ENCODE data around the gene MAP6. TPM values are rescaled to one million over a fixed set of nuclear protein-coding genes. Genes with fewer than 3 reads are reported as not detected.

MAP6 gene
- total RNA-seq, 6 experiments from 2014 or later = 0.53 to 4.3 (median 0.96) TPM

DNA sequence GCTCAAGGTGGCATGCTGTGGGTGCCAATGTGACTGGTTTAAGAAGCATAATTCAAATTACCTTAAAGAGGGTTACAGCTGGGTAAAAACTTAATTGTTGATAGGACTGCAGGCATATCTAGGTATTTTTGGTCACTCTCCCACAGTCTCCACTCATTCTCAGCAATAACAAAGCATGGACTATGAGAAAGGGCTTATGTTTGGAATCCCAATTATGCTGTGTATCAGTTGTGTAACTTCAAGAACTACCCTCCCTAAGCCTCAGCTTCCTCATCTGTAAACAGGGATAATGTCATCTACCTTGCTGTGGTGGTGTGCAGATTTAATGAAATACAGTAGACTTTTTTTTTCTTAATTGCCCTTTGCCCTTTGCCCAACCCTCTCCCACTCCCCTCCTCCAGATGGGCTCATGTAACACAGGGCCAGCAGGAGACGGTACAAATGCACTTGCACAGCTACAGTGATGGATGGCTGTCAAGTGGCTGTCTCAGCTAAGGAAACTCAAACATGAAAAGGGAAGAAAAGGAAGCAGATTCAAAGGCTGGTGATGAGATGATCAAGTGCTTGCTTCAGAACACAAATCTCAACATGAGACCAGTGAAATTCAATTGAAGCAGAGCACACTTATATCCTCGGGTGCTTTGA is 37.6 kb downstream of the MAP6 start:
- H3K36me3 Mint-ChIP-seq (ENCODE audit: low read depth) = no peaks in the 10 kb centered on the region
- no peak for DNase-seq
- peaks cover 33% of the 10 kb centered on the region for H3K4me1 Mint-ChIP-seq (ENCODE audit: low read depth)
- no peaks in the 10 kb centered on the region for H3K9me3 Mint-ChIP-seq
- peaks cover 10% of the 10 kb centered on the region for H3K27me3 Mint-ChIP-seq (ENCODE audit: insufficient read depth)
- TF ChIP-seq CTCF (IDR thresholded peaks at IDR 0.05) = no peak
- H3K27ac Mint-ChIP-seq = no peak overlapping the region
- H3K4me3 Mint-ChIP-seq = no peak overlapping the region

- Mint-ChIP-seq H3K4me3 (peak overlapping the region; percentile 1; the same call in 1 of the 2 replicates), H3K4me1 (ENCODE audit: low read depth) (peaks cover 40% of the 10 kb centered on the region), H3K27ac (peak overlapping the region; percentile 87; the same call in 1 of the 2 replicates), H3K36me3 (ENCODE audit: low read depth) (no peaks in the 10 kb centered on the region), H3K27me3 (ENCODE audit: insufficient read depth) (peaks cover 8% of the 10 kb centered on the region), H3K9me3 (no peaks in the 10 kb centered on the region)
- no peak for DNase-seq
- no peak for TF ChIP-seq CTCF (IDR thresholded peaks at IDR 0.05)
Measured at GRCh38 chr11:75627906-75628668, 40.8 kb downstream of the MAP6 start.

- H3K36me3 Mint-ChIP-seq (ENCODE audit: low read depth) = no peaks in the 10 kb centered on the region
- no peak for DNase-seq
- peak overlapping the region; percentile 47 for H3K4me3 Mint-ChIP-seq
- H3K9me3 Mint-ChIP-seq = no peaks in the 10 kb centered on the region
- H3K27ac Mint-ChIP-seq = peak overlapping the region; percentile 87
- peaks cover 6% of the 10 kb centered on the region for H3K27me3 Mint-ChIP-seq (ENCODE audit: insufficient read depth)
- no peak for TF ChIP-seq CTCF (IDR thresholded peaks at IDR 0.05)
- H3K4me1 Mint-ChIP-seq (ENCODE audit: low read depth) = peaks cover 40% of the 10 kb centered on the region
Measured at GRCh38 chr11:75626889-75627529, 41.8 kb downstream of the MAP6 start.

GRCh38 chr11:75625991-75626888 is 42.6 kb downstream of the MAP6 start:
- no peak for TF ChIP-seq CTCF (IDR thresholded peaks at IDR 0.05)
- Mint-ChIP-seq H3K27ac (peak overlapping the region; percentile 87), H3K9me3 (no peaks in the 10 kb centered on the region), H3K36me3 (ENCODE audit: low read depth) (no peaks in the 10 kb centered on the region), H3K4me1 (ENCODE audit: low read depth) (peaks cover 40% of the 10 kb centered on the region), H3K27me3 (ENCODE audit: insufficient read depth) (no peaks in the 10 kb centered on the region; the same call in none of the 2 replicates), H3K4me3 (peak overlapping the region; percentile 47)
- peak; percentile 74 for DNase-seq

DNA sequence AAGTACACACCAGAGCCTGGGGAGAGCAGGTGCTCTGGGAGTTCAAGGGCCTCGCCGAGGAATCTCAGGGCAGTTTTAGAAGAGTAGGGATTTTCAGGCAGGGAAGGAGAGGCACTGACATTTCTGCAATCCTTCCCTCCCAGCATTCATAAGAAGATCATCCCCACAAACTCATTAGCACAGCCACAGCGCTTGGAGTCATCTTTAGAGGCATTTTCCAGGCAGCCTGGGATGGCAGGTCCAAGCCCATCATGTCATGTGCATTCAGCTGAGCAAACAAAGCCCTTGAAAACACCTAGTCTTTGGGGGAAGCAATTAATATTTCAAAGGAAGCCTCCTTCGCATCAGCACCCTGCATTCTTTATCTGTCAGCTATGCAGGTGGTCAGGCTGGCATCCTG is 43.8 kb downstream of the MAP6 start:
- H3K27ac Mint-ChIP-seq = no peak overlapping the region
- peaks cover 40% of the 10 kb centered on the region for H3K4me1 Mint-ChIP-seq (ENCODE audit: low read depth)
- H3K4me3 Mint-ChIP-seq = no peak overlapping the region
- H3K36me3 Mint-ChIP-seq (ENCODE audit: low read depth) = no peaks in the 10 kb centered on the region
- no peaks in the 10 kb centered on the region; the same call in none of the 2 replicates for H3K27me3 Mint-ChIP-seq (ENCODE audit: insufficient read depth)
- TF ChIP-seq CTCF (IDR thresholded peaks at IDR 0.05) = no peak
- no peaks in the 10 kb centered on the region for H3K9me3 Mint-ChIP-seq
- DNase-seq = no peak
